ENCODE data around the gene PDLIM4.

- TF ChIP-seq, protein P1, sequence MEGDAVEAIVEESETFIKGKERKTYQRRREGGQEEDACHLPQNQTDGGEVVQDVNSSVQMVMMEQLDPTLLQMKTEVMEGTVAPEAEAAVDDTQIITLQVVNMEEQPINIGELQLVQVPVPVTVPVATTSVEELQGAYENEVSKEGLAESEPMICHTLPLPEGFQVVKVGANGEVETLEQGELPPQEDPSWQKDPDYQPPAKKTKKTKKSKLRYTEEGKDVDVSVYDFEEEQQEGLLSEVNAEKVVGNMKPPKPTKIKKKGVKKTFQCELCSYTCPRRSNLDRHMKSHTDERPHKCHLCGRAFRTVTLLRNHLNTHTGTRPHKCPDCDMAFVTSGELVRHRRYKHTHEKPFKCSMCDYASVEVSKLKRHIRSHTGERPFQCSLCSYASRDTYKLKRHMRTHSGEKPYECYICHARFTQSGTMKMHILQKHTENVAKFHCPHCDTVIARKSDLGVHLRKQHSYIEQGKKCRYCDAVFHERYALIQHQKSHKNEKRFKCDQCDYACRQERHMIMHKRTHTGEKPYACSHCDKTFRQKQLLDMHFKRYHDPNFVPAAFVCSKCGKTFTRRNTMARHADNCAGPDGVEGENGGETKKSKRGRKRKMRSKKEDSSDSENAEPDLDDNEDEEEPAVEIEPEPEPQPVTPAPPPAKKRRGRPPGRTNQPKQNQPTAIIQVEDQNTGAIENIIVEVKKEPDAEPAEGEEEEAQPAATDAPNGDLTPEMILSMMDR (IDR thresholded peaks at IDR 0.05), result no peak
- TF ChIP-seq POLR2A (IDR thresholded peaks at IDR 0.05) (no peak), EP300 (IDR thresholded peaks at IDR 0.05) (no peak)
Observed at GRCh38 chr5:132297211-132297940, 39.9 kb downstream of the PDLIM4 start.

Measured in ovary (tissue), 3 donors.